HL-60 (cell line): ENCODE data around the gene TACC3.
A peak's percentile ranks its signal among the peaks of the same experiment; 100 is the strongest.
"Not testable (repeated sequence)": the region's sequence is repeated elsewhere in the genome, so short reads cannot be mapped to it uniquely, and the experiment has no call there.

Experiments
- DNase-seq, 2 experiments: peaks; one replicate each; pipeline ENCODE4 v3.0.0-alpha.2; 2010 to 2020; ENCODE audit warnings: low read depth in 1 of 2, low spot score in 1 of 2
- H3K27ac ChIP-seq: fragments of 250-450 bp; sonication (Bioruptor Pico); replicated peaks from 2 replicates; pipeline ENCODE4 v1.5.1; 2020; ENCODE audit warnings: mild to moderate bottlenecking, moderate library complexity
- H3K27me3 ChIP-seq: fragments of 250-450 bp; sonication (Bioruptor Pico); 2 replicates; pipeline ENCODE4 v1.5.1; 2021; ENCODE audit warnings: mild to moderate bottlenecking, moderate library complexity; ENCODE audit not compliant: insufficient read depth, poor library complexity, severe bottlenecking
- H3K4me3 ChIP-seq: replicated peaks from 2 replicates; pipeline ENCODE4 v1.5.1; 2011; ENCODE audit warnings: mild to moderate bottlenecking, control low read depth, low read length; ENCODE audit not compliant: insufficient read depth
- CTCF ChIP-seq: IDR thresholded peaks from one replicate; pipeline ENCODE4 v1.5.1; 2011; ENCODE audit warnings: low read length, control low read depth, inconsistent platforms; ENCODE audit not compliant: insufficient read depth
- GABPA ChIP-seq: IDR thresholded peaks from 2 replicates; pipeline ENCODE4 v1.6.1; 2012; ENCODE audit warnings: low read depth
- POLR2AphosphoS5 ChIP-seq: IDR thresholded peaks from 2 replicates; pipeline ENCODE4 v1.6.1; 2012; ENCODE audit warnings: low read depth
- REST ChIP-seq: IDR thresholded peaks from 2 replicates; pipeline ENCODE4 v1.6.1; 2012; ENCODE audit warnings: low read depth; ENCODE audit not compliant: insufficient replicate concordance
- SPI1 ChIP-seq: IDR thresholded peaks from 2 replicates; pipeline ENCODE4 v1.6.1; 2012; ENCODE audit warnings: low read depth, mild to moderate bottlenecking, borderline replicate concordance

The TACC3 gene

GRCh38 chr4:1695913-1696312 is 25.4 kb upstream of the TACC3 start:
- DNase-seq, result no peak
- Histone ChIP-seq H3K27me3 (no peaks in the 10 kb centered on the region), H3K27ac (no peak overlapping the region), H3K4me3 (no peak overlapping the region)
- TF ChIP-seq GABPA (no peak), REST (no peak), CTCF (no peak), POLR2AphosphoS5 (no peak), SPI1 (no peak)

GRCh38 chr4:1701671-1702070 is 19.6 kb upstream of the TACC3 start:
- H3K27me3 ChIP-seq, H3K4me3 ChIP-seq: not testable (repeated sequence)
- DNase-seq, result peak in 1 of 2 experiments; percentile 71
- peak overlapping the region; percentile 16; the same call in 1 of the 2 replicates for H3K27ac ChIP-seq
- TF ChIP-seq GABPA, result peak; percentile 63; the same call in 1 of the 2 replicates
- TF ChIP-seq SPI1, result peak; percentile 33; the same call in 1 of the 2 replicates
- 0 out of 2 replicates have a peak, but pooled peaks have one; percentile 21 for TF ChIP-seq POLR2AphosphoS5

- Histone ChIP-seq H3K27me3 (no peaks in the 10 kb centered on the region), H3K4me3 (no peak overlapping the region), H3K27ac (no peak overlapping the region)
- DNase-seq, result no peak
- TF ChIP-seq CTCF, result no peak
- no peak for TF ChIP-seq REST
- TF ChIP-seq GABPA, result no peak
- no peak for TF ChIP-seq POLR2AphosphoS5
- TF ChIP-seq SPI1, result no peak
Measured at GRCh38 chr4:1703867-1704266, 17.5 kb upstream of the TACC3 start.

- no peaks in the 10 kb centered on the region for H3K27me3 ChIP-seq
- DNase-seq, result no peak
- H3K27ac ChIP-seq, result no peak overlapping the region
- TF ChIP-seq SPI1 (no peak), REST (no peak), POLR2AphosphoS5 (no peak)
- H3K4me3 ChIP-seq, result no peak overlapping the region
Measured at GRCh38 chr4:1705732-1706131, 15.6 kb upstream of the TACC3 start.
